HFFc6 (cell line): ENCODE data around the gene GRID1. TPM values are rescaled to one million over a fixed set of nuclear protein-coding genes. Genes with fewer than 3 reads are reported as not detected.

Experiments used
- DNase-seq: peaks from one replicate; pipeline ENCODE4 v3.0.0-alpha.2; 2018
- H3K27ac Mint-ChIP-seq: 2 replicates; pipeline ENCODE4 v1.8.0; 2020; ENCODE audit warnings: mild to moderate bottlenecking, mixed read lengths
- H3K27me3 Mint-ChIP-seq: 2 replicates; pipeline ENCODE4 v1.8.0; 2021; ENCODE audit warnings: mild to moderate bottlenecking, moderate library complexity, mixed read lengths; ENCODE audit not compliant: insufficient read depth
- H3K36me3 Mint-ChIP-seq: 2 replicates; pipeline ENCODE4 v1.8.0; 2021; ENCODE audit warnings: low read depth, mixed read lengths
- H3K4me1 Mint-ChIP-seq: 2 replicates; pipeline ENCODE4 v1.8.0; 2020; ENCODE audit warnings: low read depth, mixed read lengths
- H3K4me3 Mint-ChIP-seq: 2 replicates; pipeline ENCODE4 v1.8.0; 2020; ENCODE audit warnings: mild to moderate bottlenecking, moderate library complexity, mixed read lengths
- H3K9me3 Mint-ChIP-seq: 2 replicates; pipeline ENCODE4 v1.8.0; 2020; ENCODE audit warnings: mild to moderate bottlenecking, mixed read lengths
- CTCF ChIP-seq: fragments of 200-600 bp; sonication (generic); IDR thresholded peaks from 2 replicates; pipeline ENCODE4 v1.5.0; 2021; ENCODE audit warnings: antibody characterized with exemption, mild to moderate bottlenecking
- total RNA-seq, 6 experiments: library from RNA; stranded (reverse); fragmentation: NEBNext Ultra II Directional; extraction: Animal tissue kit (Norgen Biotek cat#: 25700); gene quantifications; 2 replicates in 1 of 6; 3 replicates in 5 of 6; pipeline ENCODE4 v1.2.3, GENCODE V29; 2021

Gene GRID1
- total RNA-seq, 6 experiments from 2014 or later = not detected

GRCh38 chr10:86348321-86349210, 18.0 kb downstream of the GRID1 start:
- no peak for DNase-seq
- no peaks in the 10 kb centered on the region for H3K9me3 Mint-ChIP-seq
- no peak overlapping the region for H3K27ac Mint-ChIP-seq
- no peaks in the 10 kb centered on the region for H3K36me3 Mint-ChIP-seq
- H3K27me3 Mint-ChIP-seq = peaks cover 23% of the 10 kb centered on the region
- TF ChIP-seq CTCF = peak; percentile 19; the same call in 1 of the 2 replicates
- H3K4me1 Mint-ChIP-seq = peaks cover 27% of the 10 kb centered on the region
- no peak overlapping the region for H3K4me3 Mint-ChIP-seq

GRCh38 chr10:86347856-86348255, 18.7 kb downstream of the GRID1 start:
- no peak for DNase-seq

GRCh38 chr10:86346799-86347665, 19.6 kb downstream of the GRID1 start:
- H3K4me3 Mint-ChIP-seq = no peak overlapping the region
- no peaks in the 10 kb centered on the region for H3K36me3 Mint-ChIP-seq
- DNase-seq = no peak
- H3K4me1 Mint-ChIP-seq = peaks cover 27% of the 10 kb centered on the region
- H3K27me3 Mint-ChIP-seq = peaks cover 19% of the 10 kb centered on the region
- no peaks in the 10 kb centered on the region for H3K9me3 Mint-ChIP-seq
- no peak overlapping the region for H3K27ac Mint-ChIP-seq
- TF ChIP-seq CTCF = no peak

More at GRCh38 chr10:86347856-86348255, 18.7 kb downstream of the GRID1 start:
- Mint-ChIP-seq H3K27me3 (peaks cover 23% of the 10 kb centered on the region), H3K9me3 (no peaks in the 10 kb centered on the region), H3K36me3 (no peaks in the 10 kb centered on the region), H3K4me3 (no peak overlapping the region), H3K4me1 (peaks cover 27% of the 10 kb centered on the region), H3K27ac (no peak overlapping the region)
- TF ChIP-seq CTCF = no peak

GRCh38 chr10:86345859-86346798, 20.5 kb downstream of the GRID1 start:
- Mint-ChIP-seq H3K27me3 (peaks cover 17% of the 10 kb centered on the region), H3K9me3 (no peaks in the 10 kb centered on the region), H3K27ac (no peak overlapping the region), H3K4me3 (no peak overlapping the region), H3K36me3 (no peaks in the 10 kb centered on the region), H3K4me1 (peaks cover 27% of the 10 kb centered on the region)
- no peak for TF ChIP-seq CTCF
- DNase-seq = peak; percentile 10
